Uterus (tissue), 4 donors: ENCODE measurements around the gene RUSF1. TPM values are rescaled to one million over a fixed set of nuclear protein-coding genes. Genes with fewer than 3 reads are reported as not detected.

ENCODE experiments used
- DNase-seq, 2 donors: peaks; one replicate each; pipeline ENCODE4 v3.0.0-alpha.2; 2019 to 2020
- H3K27ac ChIP-seq, 2 donors: fragments of 200-600 bp; sonication (generic); 1 replicate in 1 of 2; 2 replicates in 1 of 2; pipeline ENCODE4 v1.5.1; 2016 to 2018
- H3K27me3 ChIP-seq, 2 donors: fragments of 200-600 bp; sonication (generic); one replicate each; pipeline ENCODE4 v1.5.1; 2018 to 2019; ENCODE audit warnings: control low read depth in 1 of 2
- H3K36me3 ChIP-seq, 2 donors: fragments of 200-600 bp; sonication (generic); one replicate each; pipeline ENCODE4 v1.5.1; 2019; ENCODE audit warnings: control low read depth in 1 of 2
- H3K4me1 ChIP-seq, 2 donors: fragments of 200-600 bp; sonication (generic); one replicate each; pipeline ENCODE4 v1.5.1; 2018 to 2019; ENCODE audit warnings: control low read depth in 1 of 2
- H3K4me3 ChIP-seq, 2 donors: fragments of 200-600 bp; sonication (generic); 1 replicate in 1 of 2; 2 replicates in 1 of 2; pipeline ENCODE4 v1.5.1; 2018 to 2019; ENCODE audit warnings: mild to moderate bottlenecking in 1 of 2
- H3K9me3 ChIP-seq, 2 donors: fragments of 200-600 bp; sonication (generic); one replicate each; pipeline ENCODE4 v1.5.1; 2019; ENCODE audit warnings: control low read depth in 1 of 2
- POLR2A ChIP-seq, 2 donors: fragments of 450-650 bp; IDR thresholded peaks; one replicate each; pipeline ENCODE4 v1.6.1; 2016; ENCODE audit warnings: antibody characterized with exemption in 2 of 2, mild to moderate bottlenecking in 1 of 2, moderate library complexity in 1 of 2
- intact Hi-C: fragments of 100-400 bp; cut with DNase I; formaldehyde crosslinking; loops from one replicate; pipeline ENCODE4 v1.15.1; 2023; ENCODE audit warnings: low total_unique reads
- total RNA-seq, 4 donors: library from RNA; depleted of rRNA in 3 of 4; stranded (reverse); fragments of >200 nt in 3 of 4; gene quantifications; one replicate each; pipeline versions ENCODE4 v1.1.0 to v1.2.4, GENCODE V29; 2014 to 2023
- TF ChIP-seq, protein P1 (sequence below), 4 experiments: fragments of 200-600 bp in 2 of 4; fragments of 450-650 bp in 2 of 4; sonication (generic) in 2 of 4; IDR thresholded peaks; one replicate each; pipeline ENCODE4 v1.5.1; 2016 to 2019; ENCODE audit warnings: antibody characterized with exemption in 4 of 4, mild to moderate bottlenecking in 2 of 4, moderate library complexity in 1 of 4
- donor health status: DM: yes; HTN: yes; CAD: no.

The RUSF1 gene
- total RNA-seq, 4 donors from 2014 or later, result 19.2 to 93.5 (median 82.9) TPM

DNA sequence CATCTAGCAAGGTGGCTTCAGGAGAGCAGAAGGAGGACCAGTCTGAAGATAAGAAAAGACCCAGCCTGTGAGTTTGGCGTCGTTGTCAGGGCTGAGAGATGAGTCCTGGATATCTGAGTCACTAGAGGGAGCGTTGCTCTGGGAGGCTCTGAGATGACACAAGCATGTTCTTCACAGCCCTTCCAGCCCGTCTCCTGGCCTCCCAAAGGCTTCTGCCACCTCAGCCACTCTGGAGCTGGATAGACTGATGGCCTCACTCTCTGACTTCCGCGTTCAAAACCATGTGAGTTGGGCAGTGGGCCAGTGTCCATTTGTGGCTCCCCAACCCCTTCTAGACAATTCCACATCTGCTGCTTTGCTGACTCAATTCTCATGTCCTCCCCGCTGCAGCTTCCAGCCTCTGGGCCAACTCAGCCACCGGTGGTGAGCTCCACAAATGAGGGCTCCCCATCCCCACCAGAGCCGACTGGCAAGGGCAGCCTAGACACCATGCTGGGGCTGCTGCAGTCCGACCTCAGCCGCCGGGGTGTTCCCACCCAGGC, 33.9 kb downstream of the RUSF1 start:
- H3K36me3 ChIP-seq, result no peaks in the 10 kb centered on the region
- H3K27me3 ChIP-seq, result no peaks in the 10 kb centered on the region
- no peaks in the 10 kb centered on the region for H3K9me3 ChIP-seq
- TF ChIP-seq, protein P1, sequence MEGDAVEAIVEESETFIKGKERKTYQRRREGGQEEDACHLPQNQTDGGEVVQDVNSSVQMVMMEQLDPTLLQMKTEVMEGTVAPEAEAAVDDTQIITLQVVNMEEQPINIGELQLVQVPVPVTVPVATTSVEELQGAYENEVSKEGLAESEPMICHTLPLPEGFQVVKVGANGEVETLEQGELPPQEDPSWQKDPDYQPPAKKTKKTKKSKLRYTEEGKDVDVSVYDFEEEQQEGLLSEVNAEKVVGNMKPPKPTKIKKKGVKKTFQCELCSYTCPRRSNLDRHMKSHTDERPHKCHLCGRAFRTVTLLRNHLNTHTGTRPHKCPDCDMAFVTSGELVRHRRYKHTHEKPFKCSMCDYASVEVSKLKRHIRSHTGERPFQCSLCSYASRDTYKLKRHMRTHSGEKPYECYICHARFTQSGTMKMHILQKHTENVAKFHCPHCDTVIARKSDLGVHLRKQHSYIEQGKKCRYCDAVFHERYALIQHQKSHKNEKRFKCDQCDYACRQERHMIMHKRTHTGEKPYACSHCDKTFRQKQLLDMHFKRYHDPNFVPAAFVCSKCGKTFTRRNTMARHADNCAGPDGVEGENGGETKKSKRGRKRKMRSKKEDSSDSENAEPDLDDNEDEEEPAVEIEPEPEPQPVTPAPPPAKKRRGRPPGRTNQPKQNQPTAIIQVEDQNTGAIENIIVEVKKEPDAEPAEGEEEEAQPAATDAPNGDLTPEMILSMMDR (IDR thresholded peaks at IDR 0.05), result no peak
- no peak for TF ChIP-seq POLR2A (IDR thresholded peaks at IDR 0.05)
- DNase-seq, result no peak
- no peak overlapping the region for H3K27ac ChIP-seq
- no peak overlapping the region for H3K4me3 ChIP-seq
- H3K4me1 ChIP-seq, result peaks cover 7 to 18% of the 10 kb centered on the region in 2 donors
- intact Hi-C loops, result no loop called here

DNA sequence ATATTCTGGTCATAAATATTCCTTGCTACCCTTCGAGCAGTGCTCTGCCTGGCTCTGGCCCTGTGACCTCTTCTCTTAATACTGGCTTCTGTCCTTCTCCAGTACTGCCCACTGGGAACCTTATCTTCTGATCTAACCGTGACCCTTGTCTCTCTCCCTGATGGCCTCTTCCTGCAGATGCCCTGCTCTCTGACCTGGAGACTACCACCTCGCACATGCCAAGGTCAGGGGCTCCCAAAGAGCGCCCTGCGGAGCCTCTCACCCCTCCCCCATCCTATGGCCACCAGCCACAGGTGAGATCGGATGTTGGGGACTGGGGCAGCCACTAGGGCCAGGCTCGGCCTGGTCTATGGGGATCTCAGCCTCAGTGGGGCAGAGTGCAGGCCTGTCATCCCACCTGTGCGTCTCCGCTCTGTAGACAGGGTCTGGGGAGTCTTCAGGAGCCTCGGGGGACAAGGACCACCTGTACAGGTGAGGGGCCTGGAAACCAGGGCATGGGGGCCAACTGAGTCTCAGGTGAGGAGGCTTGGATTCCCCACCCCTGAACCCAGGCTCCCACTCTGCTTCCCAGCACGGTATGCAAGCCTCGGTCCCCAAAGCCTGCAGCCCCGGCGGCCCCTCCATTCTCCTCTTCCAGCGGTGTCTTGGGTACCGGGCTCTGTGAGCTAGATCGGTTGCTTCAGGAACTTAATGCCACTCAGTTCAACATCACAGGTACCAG, 34.8 kb downstream of the RUSF1 start:
- DNase-seq, result no peak
- Histone ChIP-seq H3K9me3 (no peaks in the 10 kb centered on the region), H3K4me1 (peaks cover 7 to 18% of the 10 kb centered on the region in 2 donors), H3K4me3 (peak overlapping the region in 1 of 2 donors; percentile 83), H3K27ac (peak overlapping the region; percentile 99 to 100), H3K27me3 (no peaks in the 10 kb centered on the region), H3K36me3 (no peaks in the 10 kb centered on the region)
- intact Hi-C loops, result no loop called here
- no peak for TF ChIP-seq POLR2A (IDR thresholded peaks at IDR 0.05)
- TF ChIP-seq, protein P1 (IDR thresholded peaks at IDR 0.05), result no peak

- H3K9me3 ChIP-seq, result no peaks in the 10 kb centered on the region
- peak overlapping the region; percentile 99 to 100 for H3K27ac ChIP-seq
- TF ChIP-seq, protein P1 (IDR thresholded peaks at IDR 0.05), result peak; percentile 56 to 91 (median 74)
- peak in 1 of 2 donors; percentile 23 for TF ChIP-seq POLR2A (IDR thresholded peaks at IDR 0.05)
- intact Hi-C loops, result no loop called here
- H3K27me3 ChIP-seq, result no peaks in the 10 kb centered on the region
- peak overlapping the region; percentile 83 to 93 for H3K4me3 ChIP-seq
- peak; percentile 97 for DNase-seq
- no peaks in the 10 kb centered on the region for H3K36me3 ChIP-seq
- peaks cover 7 to 18% of the 10 kb centered on the region in 2 donors for H3K4me1 ChIP-seq
These were observed 35.4 kb downstream of the RUSF1 start for GRCh38 chr16:31472709-31473203.

DNA sequence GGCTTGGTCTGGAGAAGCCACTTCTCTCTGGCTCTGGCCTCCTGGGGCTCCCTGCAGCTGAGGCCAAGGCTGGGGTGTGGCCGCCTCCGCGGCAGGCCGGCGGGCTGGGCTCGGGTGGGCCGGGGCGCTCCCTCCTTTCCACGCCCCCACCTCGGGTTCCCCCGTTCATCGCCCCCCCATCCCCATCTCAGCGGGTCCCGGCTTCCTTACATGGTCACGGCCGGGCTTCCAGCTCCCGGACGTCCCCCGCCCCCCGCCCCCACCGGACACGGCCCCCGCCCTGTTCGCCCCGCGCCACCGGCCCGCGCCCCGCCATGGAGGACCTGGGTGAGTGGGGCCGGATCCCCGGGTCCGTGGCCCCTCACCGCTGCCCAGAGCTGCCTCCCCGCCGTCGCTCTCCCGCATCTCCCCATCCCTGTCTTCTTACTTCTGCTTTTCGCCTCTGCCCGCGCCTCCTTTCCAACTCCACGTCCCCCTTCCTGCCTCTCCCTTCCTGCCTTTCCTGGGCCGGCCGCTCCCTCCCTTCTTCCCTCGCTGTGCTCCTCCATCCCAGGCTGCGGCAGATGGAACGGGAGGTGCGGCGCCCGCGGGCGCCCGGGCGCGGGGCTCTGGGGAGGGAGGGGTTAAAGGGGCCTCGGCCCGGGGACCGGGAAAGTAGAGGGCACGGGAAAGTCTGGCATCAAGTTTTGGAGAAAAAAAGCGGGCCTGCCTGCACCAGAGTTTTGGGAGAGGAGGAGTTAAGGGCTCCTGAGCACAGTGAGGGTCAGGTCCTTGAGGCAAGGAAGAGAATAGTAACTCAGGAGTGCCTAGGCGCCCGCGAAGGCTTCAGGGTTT, 36.1 kb downstream of the RUSF1 start, which contains the start of gene TGFB1I1:
Gene TGFB1I1 (plus strand): TSS at position 278 of the 834 bp plus-strand sequence. CDS start 37 bp downstream, at position 315.
- peak; percentile 90 to 92 for DNase-seq
- no peaks in the 10 kb centered on the region for H3K27me3 ChIP-seq
- H3K27ac ChIP-seq, result peak within 1 kb of the TSS; percentile 99 to 100
- intact Hi-C loops, result no loop called here
- no peaks in the 10 kb centered on the region for H3K9me3 ChIP-seq
- TF ChIP-seq POLR2A (IDR thresholded peaks at IDR 0.05), result peak; percentile 30 to 59
- TF ChIP-seq, protein P1 (IDR thresholded peaks at IDR 0.05), result no peak
- peaks cover 7 to 18% of the 10 kb centered on the region in 2 donors for H3K4me1 ChIP-seq
- peak within 1 kb of the TSS; percentile 83 to 93 for H3K4me3 ChIP-seq
- H3K36me3 ChIP-seq, result no peaks in the 10 kb centered on the region
